Lower leg skin (tissue), 3 donors: Measurements from ENCODE around the gene LRRC51.

ENCODE experiments used
- CTCF ChIP-seq, 3 donors: fragments of 450-650 bp; IDR thresholded peaks; one replicate each; pipeline ENCODE4 v1.5.1; 2016; ENCODE audit warnings: antibody characterized with exemption in 3 of 3, mild to moderate bottlenecking in 3 of 3, moderate library complexity in 2 of 3
- POLR2A ChIP-seq, 2 donors: fragments of 450-650 bp; IDR thresholded peaks; one replicate each; pipeline ENCODE4 v1.6.1; 2016 to 2017; ENCODE audit warnings: antibody characterized with exemption in 2 of 2, mild to moderate bottlenecking in 1 of 2, moderate library complexity in 1 of 2

GRCh38 chr11:72091292-72091691 lies 10.6 kb downstream of the LRRC51 start:
- TF ChIP-seq CTCF (IDR thresholded peaks at IDR 0.05) = peak in 1 of 3 donors; percentile 79
- no peak for TF ChIP-seq POLR2A (IDR thresholded peaks at IDR 0.05)
